AG04449 (cell line): ENCODE results near the gene CMTM6.
"Not testable (repeated sequence)": the region's sequence is repeated elsewhere in the genome, so short reads cannot be mapped to it uniquely, and the experiment has no call there.

Experiments used
- CTCF ChIA-PET: fragments of 350-600 bp; formaldehyde crosslinking; extraction: SDS; loops from one replicate; lab custom pipeline; 2021; ENCODE audit warnings: antibody characterized with exemption; lab: Yijun Ruan, JAX
- POLR2A ChIA-PET: fragments of 400-600, 350-600 bp; formaldehyde crosslinking; extraction: SDS; loops from one replicate; lab custom pipeline; 2020; ENCODE audit warnings: antibody characterized with exemption, inconsistent platforms; lab: Yijun Ruan, JAX
- DNase-seq: peaks from one replicate; pipeline ENCODE4 v3.0.0-alpha.2; 2010; ENCODE audit warnings: low read depth, low spot score
- H3K4me3 ChIP-seq: 2 replicates; pipeline ENCODE4 v1.5.1; 2011; ENCODE audit warnings: low read depth, mild to moderate bottlenecking, control low read depth, low read length
- TF ChIP-seq, protein P1 (sequence below): IDR thresholded peaks from one replicate; pipeline ENCODE4 v1.5.1; 2011; ENCODE audit warnings: mild to moderate bottlenecking, moderate library complexity, low read length, control low read depth, inconsistent platforms; ENCODE audit not compliant: insufficient read depth; ENCODE audit errors: missing control alignments

Gene CMTM6

GRCh38 chr3:32440611-32441350, 61.9 kb downstream of the CMTM6 start:
- ChIA-PET POLR2A (no interaction called here), CTCF (interaction anchor here (0.7 to 2.8 kb wide), 5 partner anchors 15 to 143 kb away, joined by 3 to 11 read pairs (median 4); no protein-coding TSS in a partner anchor)
- TF ChIP-seq, protein P1, sequence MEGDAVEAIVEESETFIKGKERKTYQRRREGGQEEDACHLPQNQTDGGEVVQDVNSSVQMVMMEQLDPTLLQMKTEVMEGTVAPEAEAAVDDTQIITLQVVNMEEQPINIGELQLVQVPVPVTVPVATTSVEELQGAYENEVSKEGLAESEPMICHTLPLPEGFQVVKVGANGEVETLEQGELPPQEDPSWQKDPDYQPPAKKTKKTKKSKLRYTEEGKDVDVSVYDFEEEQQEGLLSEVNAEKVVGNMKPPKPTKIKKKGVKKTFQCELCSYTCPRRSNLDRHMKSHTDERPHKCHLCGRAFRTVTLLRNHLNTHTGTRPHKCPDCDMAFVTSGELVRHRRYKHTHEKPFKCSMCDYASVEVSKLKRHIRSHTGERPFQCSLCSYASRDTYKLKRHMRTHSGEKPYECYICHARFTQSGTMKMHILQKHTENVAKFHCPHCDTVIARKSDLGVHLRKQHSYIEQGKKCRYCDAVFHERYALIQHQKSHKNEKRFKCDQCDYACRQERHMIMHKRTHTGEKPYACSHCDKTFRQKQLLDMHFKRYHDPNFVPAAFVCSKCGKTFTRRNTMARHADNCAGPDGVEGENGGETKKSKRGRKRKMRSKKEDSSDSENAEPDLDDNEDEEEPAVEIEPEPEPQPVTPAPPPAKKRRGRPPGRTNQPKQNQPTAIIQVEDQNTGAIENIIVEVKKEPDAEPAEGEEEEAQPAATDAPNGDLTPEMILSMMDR = no peak
- no peak overlapping the region for H3K4me3 ChIP-seq
- no peak for DNase-seq

DNA sequence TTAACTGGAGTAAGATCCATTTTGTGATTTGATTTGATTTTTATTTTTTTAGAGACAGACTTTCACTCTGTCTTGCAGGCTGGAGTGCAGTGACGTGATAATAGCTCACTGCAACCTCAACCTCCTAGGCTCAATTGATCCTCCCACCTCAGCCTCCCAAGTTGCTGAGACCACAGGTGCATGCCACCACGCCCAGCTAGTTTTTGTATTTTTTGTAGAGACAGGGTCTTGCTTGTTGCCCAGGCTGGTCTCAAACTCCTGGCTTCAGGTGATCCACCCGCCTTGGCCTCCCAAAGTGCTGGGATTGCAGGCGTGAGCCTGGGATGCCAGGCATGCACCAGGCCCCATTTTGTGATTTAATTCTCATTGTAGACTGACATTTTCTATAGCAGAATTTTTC, 63.2 kb downstream of the CMTM6 start:
- CTCF ChIA-PET = interaction anchor here (1.0 to 1.8 kb wide), 2 partner anchors 16 to 28 kb away, joined by 3 to 11 read pairs; no protein-coding TSS in a partner anchor
- H3K4me3 ChIP-seq, POLR2A ChIA-PET, DNase-seq: not testable (repeated sequence)

DNA sequence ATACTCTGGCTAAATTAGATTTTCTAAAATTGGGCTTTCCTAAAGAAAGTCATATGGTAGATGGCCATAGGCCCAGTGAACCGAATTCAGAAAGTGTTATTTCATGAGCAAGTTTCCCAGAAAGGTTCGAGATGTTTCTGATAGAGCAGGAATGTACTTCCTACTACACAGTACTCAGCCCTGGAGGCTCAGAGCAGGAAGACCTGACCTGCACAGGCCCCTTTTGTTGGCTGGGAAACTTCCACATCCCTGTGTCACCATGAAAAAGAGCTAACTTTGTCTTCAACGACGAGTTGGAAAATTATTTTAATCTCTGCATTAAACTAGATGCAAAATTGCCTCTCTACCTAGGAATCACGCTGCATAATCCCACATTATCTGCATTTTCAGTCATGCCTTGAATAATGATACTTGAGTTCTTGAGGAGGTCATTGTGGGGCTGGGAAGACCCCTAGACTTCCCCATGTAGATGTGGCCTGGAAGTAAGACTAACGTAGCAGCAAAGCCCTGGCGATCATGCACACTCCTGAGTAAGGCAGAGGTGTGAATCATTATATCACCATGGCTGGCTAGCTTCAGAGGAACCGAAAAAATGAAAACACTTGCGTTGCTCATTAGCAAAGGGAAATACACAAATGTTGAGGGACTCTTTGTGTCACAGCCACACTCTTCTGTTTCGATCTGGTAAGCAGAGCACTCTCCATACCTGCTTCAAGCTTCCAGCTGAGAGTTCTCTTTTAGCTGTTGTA, 63.9 kb downstream of the CMTM6 start:
- ChIA-PET POLR2A (no interaction called here), CTCF (interaction anchor here (1.0 to 1.8 kb wide), 3 partner anchors 11 to 39 kb away, joined by 3 to 11 read pairs (median 3); no protein-coding TSS in a partner anchor)
- no peak overlapping the region for H3K4me3 ChIP-seq
- TF ChIP-seq, protein P1 = no peak
- DNase-seq = no peak

- POLR2A ChIA-PET = no interaction called here
- H3K4me3 ChIP-seq = no peak overlapping the region
- CTCF ChIA-PET = interaction anchor here (1.0 to 1.8 kb wide), 3 partner anchors 10 to 38 kb away, joined by 3 to 11 read pairs (median 3); no protein-coding TSS in a partner anchor
- no peak for DNase-seq
- TF ChIP-seq, protein P1 = no peak
Observed at GRCh38 chr3:32437896-32438295, 64.8 kb downstream of the CMTM6 start.

- H3K4me3 ChIP-seq = no peak overlapping the region
- TF ChIP-seq, protein P1 = no peak
- CTCF ChIA-PET = interaction anchor here (1.5 kb wide), 1 partner anchor 31 kb away, joined by 6 read pairs; no protein-coding TSS in a partner anchor
- POLR2A ChIA-PET = no interaction called here
- DNase-seq = no peak
Observed at GRCh38 chr3:32436816-32437189, 65.8 kb downstream of the CMTM6 start.

- no peak overlapping the region for H3K4me3 ChIP-seq
- ChIA-PET CTCF (interaction anchor here (0.7 to 1.5 kb wide), 2 partner anchors 14 to 32 kb away, joined by 3 to 6 read pairs; no protein-coding TSS in a partner anchor), POLR2A (interaction anchor here (0.6 kb wide), 1 partner anchor 16 kb away, joined by 3 read pairs; no protein-coding TSS in a partner anchor)
- DNase-seq = no peak
- TF ChIP-seq, protein P1 = no peak
Observed at GRCh38 chr3:32435911-32436815, 66.5 kb downstream of the CMTM6 start.
